Measurements from ENCODE around the gene FADS6. TPM values are rescaled to one million over a fixed set of nuclear protein-coding genes. Genes with fewer than 3 reads are reported as not detected.
A peak's percentile ranks its signal among the peaks of the same experiment; 100 is the strongest.
"Not testable (repeated sequence)": the region's sequence is repeated elsewhere in the genome, so short reads cannot be mapped to it uniquely, and the experiment has no call there.

FADS6 gene
- total RNA-seq, 1 donor, result not detected

DNA sequence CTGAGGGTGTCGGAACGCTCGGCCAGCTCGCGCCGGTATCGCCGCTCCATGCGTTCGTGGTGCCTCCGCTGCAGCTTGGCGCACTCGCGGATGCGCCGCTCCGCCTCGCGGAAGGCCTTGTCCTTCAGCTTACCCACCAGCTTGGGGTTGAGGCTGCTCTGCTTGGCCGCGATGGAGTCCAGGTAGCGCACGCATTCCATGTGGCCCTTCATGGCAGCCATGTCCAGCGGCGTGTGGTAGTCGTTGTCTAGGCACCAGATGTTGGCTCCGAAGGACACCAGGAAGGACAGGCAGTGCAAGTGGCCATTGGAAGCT is 26.8 kb upstream of the FADS6 start:
- no peak overlapping the region for H3K4me3 ChIP-seq (ENCODE audit: low read depth, low read length)
- DNase-seq (ENCODE audit: low read depth), result no peak
- TF ChIP-seq, protein P1, sequence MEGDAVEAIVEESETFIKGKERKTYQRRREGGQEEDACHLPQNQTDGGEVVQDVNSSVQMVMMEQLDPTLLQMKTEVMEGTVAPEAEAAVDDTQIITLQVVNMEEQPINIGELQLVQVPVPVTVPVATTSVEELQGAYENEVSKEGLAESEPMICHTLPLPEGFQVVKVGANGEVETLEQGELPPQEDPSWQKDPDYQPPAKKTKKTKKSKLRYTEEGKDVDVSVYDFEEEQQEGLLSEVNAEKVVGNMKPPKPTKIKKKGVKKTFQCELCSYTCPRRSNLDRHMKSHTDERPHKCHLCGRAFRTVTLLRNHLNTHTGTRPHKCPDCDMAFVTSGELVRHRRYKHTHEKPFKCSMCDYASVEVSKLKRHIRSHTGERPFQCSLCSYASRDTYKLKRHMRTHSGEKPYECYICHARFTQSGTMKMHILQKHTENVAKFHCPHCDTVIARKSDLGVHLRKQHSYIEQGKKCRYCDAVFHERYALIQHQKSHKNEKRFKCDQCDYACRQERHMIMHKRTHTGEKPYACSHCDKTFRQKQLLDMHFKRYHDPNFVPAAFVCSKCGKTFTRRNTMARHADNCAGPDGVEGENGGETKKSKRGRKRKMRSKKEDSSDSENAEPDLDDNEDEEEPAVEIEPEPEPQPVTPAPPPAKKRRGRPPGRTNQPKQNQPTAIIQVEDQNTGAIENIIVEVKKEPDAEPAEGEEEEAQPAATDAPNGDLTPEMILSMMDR (IDR thresholded peaks at IDR 0.05; ENCODE audit: insufficient read depth, low read depth, low read length), result no peak

DNA sequence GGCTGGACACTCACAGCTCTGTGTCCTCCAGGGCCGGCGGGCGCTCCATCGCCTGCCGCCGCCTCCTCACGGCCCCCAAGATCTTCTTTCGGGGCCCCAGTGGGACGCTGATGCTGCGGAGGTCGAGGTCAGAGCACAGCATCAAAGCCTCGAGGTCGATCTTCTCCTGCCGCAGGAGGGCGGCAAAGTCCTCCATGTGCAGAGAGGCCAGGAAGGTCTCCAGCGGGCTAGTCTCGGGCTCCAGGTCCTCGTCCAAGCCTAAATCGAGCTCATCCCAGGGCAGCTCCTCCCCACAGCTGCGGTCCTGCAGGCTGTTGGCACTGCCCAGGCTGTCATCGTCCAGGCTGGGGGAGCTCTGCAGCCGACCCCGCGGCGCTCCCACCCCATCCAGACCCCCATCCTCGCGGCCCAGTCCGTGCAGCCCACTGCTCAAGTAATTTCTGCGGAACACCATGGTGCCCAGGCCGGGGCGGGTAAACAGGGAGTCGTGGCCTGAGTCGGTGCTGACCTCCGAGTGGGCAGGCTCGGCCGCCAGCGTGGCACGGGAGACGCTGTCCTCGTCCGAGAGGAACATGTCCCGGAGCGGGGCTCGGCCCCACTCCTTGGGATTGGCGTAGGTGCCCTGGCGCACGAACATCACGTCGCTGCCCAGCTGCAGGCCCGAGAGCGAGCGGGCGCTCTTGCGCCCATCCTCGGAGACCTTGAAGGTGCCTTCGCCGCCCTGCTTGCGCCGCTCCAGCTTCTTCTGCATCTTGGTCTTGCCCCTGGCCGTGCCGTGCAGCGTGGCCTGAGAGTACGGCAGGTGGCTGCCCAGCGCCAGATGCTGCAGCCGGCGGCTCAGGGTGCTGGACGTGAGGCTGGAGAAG is 26.2 kb upstream of the FADS6 start:
- TF ChIP-seq, protein P1 (IDR thresholded peaks at IDR 0.05; ENCODE audit: insufficient read depth, low read depth, low read length), result peak; percentile 28
- no peak for DNase-seq (ENCODE audit: low read depth)
- H3K4me3 ChIP-seq (ENCODE audit: low read depth, low read length), result no peak overlapping the region

DNA sequence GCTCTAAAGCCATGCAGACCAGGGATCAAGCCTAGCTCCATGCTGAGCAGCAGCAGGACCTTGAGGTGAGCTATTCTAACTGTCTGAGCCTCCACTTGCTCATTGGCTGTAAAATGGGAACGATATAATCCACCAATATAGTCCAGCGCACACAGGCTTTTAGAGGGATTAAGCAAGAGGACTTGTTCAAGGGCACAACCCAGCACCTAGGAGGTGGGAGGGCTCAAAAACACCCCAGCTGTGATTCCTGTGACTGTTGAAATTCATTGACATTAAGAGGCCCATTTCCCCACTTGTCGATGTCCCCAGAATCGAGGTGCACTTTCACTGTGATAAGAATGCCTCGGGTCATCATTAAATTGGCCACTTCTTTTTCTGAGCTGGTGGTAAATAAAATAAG is 25.5 kb upstream of the FADS6 start:
- TF ChIP-seq, protein P1 (IDR thresholded peaks at IDR 0.05; ENCODE audit: insufficient read depth, low read depth, low read length), result no peak
- H3K4me3 ChIP-seq (ENCODE audit: low read depth, low read length), result no peak overlapping the region
- DNase-seq (ENCODE audit: low read depth), result no peak

DNA sequence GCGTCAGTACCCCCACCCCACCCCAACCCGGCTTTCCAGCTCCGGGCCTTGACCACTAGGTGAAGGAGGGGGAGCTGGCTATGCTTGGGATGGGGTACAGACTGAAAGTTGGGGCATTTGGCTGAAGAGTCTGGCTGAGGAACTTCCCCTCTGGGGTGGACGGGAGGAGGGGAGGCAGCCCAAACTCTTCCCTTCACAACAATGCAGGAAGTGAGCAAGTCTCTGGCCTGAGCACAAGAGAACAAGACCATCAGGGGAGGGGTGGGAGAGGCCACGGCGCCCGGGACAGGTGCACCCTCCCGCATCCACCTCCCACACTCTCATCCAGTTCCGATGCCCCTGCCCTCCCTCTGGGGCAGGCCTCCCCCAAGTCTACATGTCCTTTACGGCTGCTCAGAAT is 24.0 kb upstream of the FADS6 start:
- no peak overlapping the region for H3K4me3 ChIP-seq (ENCODE audit: low read depth, low read length)
- TF ChIP-seq, protein P1 (IDR thresholded peaks at IDR 0.05; ENCODE audit: insufficient read depth, low read depth, low read length), result no peak
- DNase-seq (ENCODE audit: low read depth), result no peak

DNA sequence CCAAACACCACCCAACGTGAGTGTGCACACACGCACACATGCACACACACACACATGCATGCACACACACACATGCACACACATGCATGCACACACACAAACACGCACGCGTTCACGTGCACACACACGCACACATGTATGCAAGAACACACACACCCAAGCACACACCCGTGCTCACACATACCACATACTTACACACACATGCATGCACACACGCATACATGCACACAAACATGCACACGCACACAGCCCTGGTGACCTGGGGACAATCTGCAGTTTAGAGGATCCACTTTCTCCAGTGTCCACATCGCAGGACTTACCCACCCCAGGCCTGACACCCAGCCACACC is 23.4 kb upstream of the FADS6 start:
- TF ChIP-seq, protein P1 (IDR thresholded peaks at IDR 0.05; ENCODE audit: insufficient read depth, low read depth, low read length), result no peak
- DNase-seq (ENCODE audit: low read depth), result no peak
- no peak overlapping the region for H3K4me3 ChIP-seq (ENCODE audit: low read depth, low read length)

DNA sequence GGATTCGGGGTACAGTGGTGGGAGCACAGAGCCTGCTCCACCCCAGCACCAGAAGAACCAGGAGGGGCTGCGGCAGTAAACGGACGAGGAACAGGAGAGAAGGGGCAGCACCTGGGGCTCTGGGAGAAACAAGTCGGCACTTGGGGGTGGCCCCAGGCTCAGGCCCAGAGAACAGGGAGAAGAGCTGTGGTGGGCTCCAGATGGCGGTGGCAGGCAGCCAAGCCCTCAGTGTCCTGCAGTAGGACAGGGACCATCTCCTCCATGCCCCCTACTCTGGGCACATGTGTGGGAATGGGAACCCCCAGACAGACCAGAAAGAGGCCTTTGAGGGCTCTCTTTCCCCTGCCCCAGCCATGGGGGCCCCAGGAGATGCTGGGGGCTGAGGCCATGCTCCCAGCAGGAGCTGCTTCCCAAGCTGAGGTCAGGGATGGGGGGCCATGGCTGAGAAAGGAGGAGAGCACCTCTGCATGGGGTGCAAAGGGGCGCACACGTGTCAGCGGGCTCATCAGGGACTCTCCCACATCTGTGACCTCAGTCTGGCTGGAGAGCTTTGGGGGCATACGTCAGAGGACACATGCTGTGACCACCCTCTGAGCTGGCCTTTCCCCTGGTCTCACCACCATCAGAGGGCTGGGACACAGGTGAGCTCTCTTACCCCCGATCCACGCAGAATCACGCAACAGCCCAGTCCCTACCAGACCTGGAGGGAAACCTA is 22.9 kb upstream of the FADS6 start:
- no peak for DNase-seq (ENCODE audit: low read depth)
- TF ChIP-seq, protein P1 (IDR thresholded peaks at IDR 0.05; ENCODE audit: insufficient read depth, low read depth, low read length), result no peak
- H3K4me3 ChIP-seq (ENCODE audit: low read depth, low read length), result no peak overlapping the region

DNA sequence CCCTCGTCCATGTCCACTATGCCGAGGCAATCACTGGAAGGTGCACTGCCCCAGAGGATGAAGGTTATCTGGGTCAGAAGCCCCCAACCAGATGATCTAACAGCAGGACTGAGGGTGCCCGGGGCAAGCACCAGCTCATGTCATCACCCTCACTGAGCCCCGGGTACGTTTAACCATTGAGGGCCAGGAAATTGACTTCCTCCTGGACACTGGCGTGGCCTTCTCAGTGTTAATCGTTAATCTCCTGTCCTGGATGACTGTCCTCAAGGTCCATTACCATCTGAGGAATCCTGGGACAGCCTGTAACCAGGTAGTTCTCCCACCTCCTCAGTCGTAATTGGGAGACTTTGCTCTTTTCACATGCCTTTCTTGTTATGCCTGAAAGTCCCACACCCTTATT is 18.0 kb upstream of the FADS6 start:
- DNase-seq (ENCODE audit: low read depth); H3K4me3 ChIP-seq (ENCODE audit: low read depth, low read length): not testable (repeated sequence)

DNA sequence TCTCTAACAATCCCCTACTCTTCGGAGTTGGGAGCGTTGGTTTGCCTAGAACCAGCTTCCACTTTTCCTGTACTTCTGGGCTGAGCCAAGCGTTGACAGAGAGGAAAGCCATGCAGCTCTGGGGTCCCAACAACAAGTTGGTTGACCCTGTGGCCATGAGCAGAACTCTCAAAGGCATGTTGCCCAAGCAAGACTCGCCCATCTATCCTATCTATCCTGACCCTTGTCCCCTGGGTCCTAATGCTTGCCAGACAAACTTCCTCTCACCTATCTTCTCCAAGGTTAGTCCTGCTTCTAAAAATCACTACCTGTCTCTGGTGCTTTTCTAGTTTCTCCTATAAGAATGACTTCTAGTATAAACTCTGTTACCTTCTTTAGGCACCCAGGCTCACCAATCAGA is 15.7 kb upstream of the FADS6 start:
- H3K4me3 ChIP-seq (ENCODE audit: low read depth, low read length); DNase-seq (ENCODE audit: low read depth): not testable (repeated sequence)

Measured in fibroblast of villous mesenchyme (primary cell).